HG02840 (cell line): ENCODE data around the gene CLRN2.

Experiments
- ATAC-seq: cut with Tn5 transposase; IDR thresholded peaks from one replicate; pipeline ENCODE4 v1.9.1; 2021; ENCODE audit warnings: mild to moderate bottlenecking, moderate library complexity, moderate number of reproducible peaks; ENCODE audit not compliant: unreplicated experiment, low FRiP score

The CLRN2 gene

GRCh38 chr4:17514865-17515264, at the start of gene CLRN2:
Gene CLRN2, plus strand, starts transcription at chr4:17515165. Its CDS starts 102 bp downstream, at chr4:17515267.
- ATAC-seq, result no peak

GRCh38 chr4:17468619-17469221, 46.2 kb upstream of the CLRN2 start:
- no peak for ATAC-seq

GRCh38 chr4:17469931-17470674, 44.9 kb upstream of the CLRN2 start:
- no peak for ATAC-seq

- no peak for ATAC-seq
Observed at GRCh38 chr4:17475481-17475880, 39.5 kb upstream of the CLRN2 start.

GRCh38 chr4:17476853-17477252, 38.1 kb upstream of the CLRN2 start:
- no peak for ATAC-seq

- no peak for ATAC-seq
Observed at GRCh38 chr4:17477774-17478472, 37.0 kb upstream of the CLRN2 start.

- ATAC-seq, result no peak
Observed at GRCh38 chr4:17480210-17480927, 34.6 kb upstream of the CLRN2 start.

- ATAC-seq, result no peak
Observed at GRCh38 chr4:17480955-17481354, 34.0 kb upstream of the CLRN2 start.

GRCh38 chr4:17482716-17483115, 32.2 kb upstream of the CLRN2 start:
- ATAC-seq, result no peak

- ATAC-seq, result no peak
Observed at GRCh38 chr4:17489123-17489522, 25.8 kb upstream of the CLRN2 start.

- no peak for ATAC-seq
Observed at GRCh38 chr4:17489721-17490120, 25.2 kb upstream of the CLRN2 start.

GRCh38 chr4:17490575-17491059, 24.3 kb upstream of the CLRN2 start:
- ATAC-seq, result no peak

GRCh38 chr4:17491196-17491595, 23.8 kb upstream of the CLRN2 start:
- ATAC-seq, result no peak

GRCh38 chr4:17492058-17492741, 22.8 kb upstream of the CLRN2 start:
- no peak for ATAC-seq

GRCh38 chr4:17492876-17493275, 22.1 kb upstream of the CLRN2 start:
- no peak for ATAC-seq

- no peak for ATAC-seq
Observed at GRCh38 chr4:17493619-17494018, 21.3 kb upstream of the CLRN2 start.

GRCh38 chr4:17494258-17495190, 20.4 kb upstream of the CLRN2 start:
- ATAC-seq, result no peak

- ATAC-seq, result no peak
Observed at GRCh38 chr4:17497890-17498523, 17.0 kb upstream of the CLRN2 start.

GRCh38 chr4:17500574-17500973, 14.4 kb upstream of the CLRN2 start:
- no peak for ATAC-seq
